ENCODE data around the gene APEX2.

Gene APEX2

GRCh38 chrX:55004231-55004630, 4.1 kb downstream of the APEX2 start:
- TF ChIP-seq CTCF (IDR thresholded peaks at IDR 0.05; ENCODE audit: poor library complexity, severe bottlenecking): no peak
- H3K4me3 ChIP-seq (ENCODE audit: severe bottlenecking): no peak overlapping the region
- no peak for ATAC-seq (ENCODE audit: low read depth)
- no peaks in the 10 kb centered on the region for H3K27me3 ChIP-seq (ENCODE audit: insufficient read depth, poor library complexity, severe bottlenecking)
- H3K27ac ChIP-seq (ENCODE audit: poor library complexity, severe bottlenecking): peak overlapping the region; percentile 23
- peaks cover 34% of the 10 kb centered on the region for H3K36me3 ChIP-seq (ENCODE audit: low read depth)
- no peak for DNase-seq (ENCODE audit: low spot score)
- no peaks in the 10 kb centered on the region for H3K9me3 ChIP-seq (ENCODE audit: severe bottlenecking)
- H3K4me1 ChIP-seq (ENCODE audit: insufficient read depth, poor library complexity, severe bottlenecking): peaks cover 21% of the 10 kb centered on the region

DNA sequence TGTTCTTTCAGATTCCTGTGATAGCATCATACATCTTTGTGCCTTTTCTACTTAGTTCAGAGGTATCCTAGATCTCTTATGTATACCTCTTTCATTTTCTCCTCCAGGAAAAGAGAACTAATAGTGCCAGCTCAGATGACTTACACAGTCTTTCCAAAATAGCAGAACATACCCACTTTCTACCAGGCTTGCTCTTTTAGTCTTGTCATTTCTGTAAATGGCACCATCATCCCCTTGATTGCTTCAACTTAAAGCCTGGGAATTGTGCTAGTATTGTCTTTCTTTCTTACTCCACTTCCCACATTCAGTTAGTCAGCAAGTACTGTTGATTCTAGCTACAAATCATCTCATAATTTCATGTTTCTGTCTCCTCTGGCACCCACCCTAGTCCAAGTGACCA, 5.1 kb downstream of the APEX2 start:
- no peak for TF ChIP-seq CTCF (IDR thresholded peaks at IDR 0.05; ENCODE audit: poor library complexity, severe bottlenecking)
- ATAC-seq (ENCODE audit: low read depth) (no peak), DNase-seq (ENCODE audit: low spot score) (no peak)
- Histone ChIP-seq H3K27ac (ENCODE audit: poor library complexity, severe bottlenecking) (no peak overlapping the region), H3K36me3 (ENCODE audit: low read depth) (peaks cover 34% of the 10 kb centered on the region), H3K27me3 (ENCODE audit: insufficient read depth, poor library complexity, severe bottlenecking) (no peaks in the 10 kb centered on the region), H3K9me3 (ENCODE audit: severe bottlenecking) (no peaks in the 10 kb centered on the region), H3K4me1 (ENCODE audit: insufficient read depth, poor library complexity, severe bottlenecking) (peaks cover 25% of the 10 kb centered on the region), H3K4me3 (ENCODE audit: severe bottlenecking) (no peak overlapping the region)

DNA sequence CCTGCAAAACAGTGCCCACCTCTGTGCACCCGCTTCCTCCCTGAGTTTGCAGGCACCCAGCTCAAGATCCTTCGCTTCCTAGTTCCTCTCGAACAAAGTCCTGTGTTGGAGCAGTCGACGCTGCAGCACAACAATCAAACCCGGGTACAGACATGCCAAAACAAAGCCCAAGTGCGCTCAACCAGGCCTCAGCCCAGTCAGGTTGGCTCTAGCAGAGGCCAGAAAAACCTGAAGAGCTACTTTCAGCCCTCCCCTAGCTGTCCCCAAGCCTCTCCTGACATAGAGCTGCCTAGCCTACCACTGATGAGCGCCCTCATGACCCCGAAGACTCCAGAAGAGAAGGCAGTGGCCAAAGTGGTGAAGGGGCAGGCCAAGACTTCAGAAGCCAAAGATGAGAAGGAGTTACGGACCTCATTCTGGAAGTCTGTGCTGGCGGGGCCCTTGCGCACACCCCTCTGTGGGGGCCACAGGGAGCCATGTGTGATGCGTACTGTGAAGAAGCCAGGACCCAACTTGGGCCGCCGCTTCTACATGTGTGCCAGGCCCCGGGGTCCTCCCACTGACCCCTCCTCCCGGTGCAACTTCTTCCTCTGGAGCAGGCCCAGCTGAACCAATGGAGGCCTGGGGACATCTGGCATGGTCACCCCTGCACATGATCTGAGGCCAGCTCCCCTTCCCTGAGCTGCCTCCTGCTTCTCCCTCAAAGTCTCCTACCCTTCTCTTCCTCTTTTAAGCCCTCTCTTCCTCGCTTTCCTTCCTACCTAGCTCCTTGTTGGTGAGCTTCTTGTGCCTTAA, 6.9 kb downstream of the APEX2 start:
- no peaks in the 10 kb centered on the region for H3K27me3 ChIP-seq (ENCODE audit: insufficient read depth, poor library complexity, severe bottlenecking)
- peak overlapping the region; percentile 98 for H3K27ac ChIP-seq (ENCODE audit: poor library complexity, severe bottlenecking)
- no peak for TF ChIP-seq CTCF (IDR thresholded peaks at IDR 0.05; ENCODE audit: poor library complexity, severe bottlenecking)
- H3K36me3 ChIP-seq (ENCODE audit: low read depth): peaks cover 30% of the 10 kb centered on the region
- no peak overlapping the region for H3K4me3 ChIP-seq (ENCODE audit: severe bottlenecking)
- ATAC-seq (ENCODE audit: low read depth): no peak
- H3K9me3 ChIP-seq (ENCODE audit: severe bottlenecking): no peaks in the 10 kb centered on the region
- H3K4me1 ChIP-seq (ENCODE audit: insufficient read depth, poor library complexity, severe bottlenecking): peaks cover 25% of the 10 kb centered on the region
- DNase-seq (ENCODE audit: low spot score): no peak

DNA sequence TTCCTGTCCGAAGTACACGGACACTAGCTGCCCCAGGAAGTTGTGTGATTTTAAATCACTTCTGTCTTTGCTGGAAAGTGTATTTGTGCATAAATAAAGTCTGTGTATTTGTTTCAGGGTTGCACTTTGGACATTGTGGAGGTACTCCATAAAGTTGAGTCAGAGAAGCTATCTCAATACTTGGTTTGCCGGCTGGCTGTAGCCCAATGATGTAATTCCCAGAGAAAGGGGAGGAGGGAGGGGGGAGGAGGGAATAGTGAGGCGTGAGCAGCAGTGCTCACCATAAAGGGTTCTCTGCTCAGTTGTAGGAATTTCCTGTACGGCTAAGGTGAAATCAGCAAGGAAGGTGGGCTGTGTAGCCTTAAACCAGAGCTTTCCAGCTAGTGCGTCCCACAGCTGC, 7.5 kb downstream of the APEX2 start:
- peaks cover 26% of the 10 kb centered on the region for H3K36me3 ChIP-seq (ENCODE audit: low read depth)
- H3K9me3 ChIP-seq (ENCODE audit: severe bottlenecking): no peaks in the 10 kb centered on the region
- H3K27ac ChIP-seq (ENCODE audit: poor library complexity, severe bottlenecking): peak overlapping the region; percentile 98
- no peak for TF ChIP-seq CTCF (IDR thresholded peaks at IDR 0.05; ENCODE audit: poor library complexity, severe bottlenecking)
- H3K4me3 ChIP-seq (ENCODE audit: severe bottlenecking): no peak overlapping the region
- no peaks in the 10 kb centered on the region for H3K27me3 ChIP-seq (ENCODE audit: insufficient read depth, poor library complexity, severe bottlenecking)
- peaks cover 25% of the 10 kb centered on the region for H3K4me1 ChIP-seq (ENCODE audit: insufficient read depth, poor library complexity, severe bottlenecking)
- peak; percentile 74 for ATAC-seq (ENCODE audit: low read depth)
- no peak for DNase-seq (ENCODE audit: low spot score)

Measured in RWPE2 (cell line).